Stimulated activated CD8-positive, alpha-beta memory T cell treated with anti-CD3 and anti-CD28 coated beads, Interleukin-12 subunit alpha, Interleukin-12 subunit beta, amount 100 ng/mL, for 1 hour (primary cell): ENCODE measurements around the gene TMEM270.
"Not testable (repeated sequence)": the region's sequence is repeated elsewhere in the genome, so short reads cannot be mapped to it uniquely, and the experiment has no call there.

Source experiments
- DNase-seq: peaks from one replicate; pipeline ENCODE4 v3.0.0-alpha.2; 2020; ENCODE audit warnings: low read depth

Gene TMEM270

DNA sequence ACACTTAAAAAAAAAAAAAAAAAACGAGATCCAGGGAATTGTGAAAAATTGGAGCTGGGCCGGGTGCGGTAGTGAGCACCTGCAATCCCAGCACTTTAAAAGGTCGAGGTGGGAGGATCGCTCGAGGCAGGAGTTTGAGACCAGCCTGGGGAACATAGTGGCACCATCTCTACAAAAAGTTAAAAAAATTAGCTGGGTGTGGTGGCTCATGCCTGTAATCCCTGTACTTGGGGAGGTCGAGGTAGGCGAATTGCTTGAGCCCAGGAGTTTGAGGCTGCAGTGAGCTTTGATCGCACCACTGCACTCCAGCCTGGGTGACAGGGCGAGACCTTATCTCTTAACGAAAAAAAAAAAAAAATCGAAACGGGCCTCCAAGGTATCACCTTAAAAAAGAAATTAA is 28.2 kb upstream of the TMEM270 start:
- no peak for DNase-seq

DNA sequence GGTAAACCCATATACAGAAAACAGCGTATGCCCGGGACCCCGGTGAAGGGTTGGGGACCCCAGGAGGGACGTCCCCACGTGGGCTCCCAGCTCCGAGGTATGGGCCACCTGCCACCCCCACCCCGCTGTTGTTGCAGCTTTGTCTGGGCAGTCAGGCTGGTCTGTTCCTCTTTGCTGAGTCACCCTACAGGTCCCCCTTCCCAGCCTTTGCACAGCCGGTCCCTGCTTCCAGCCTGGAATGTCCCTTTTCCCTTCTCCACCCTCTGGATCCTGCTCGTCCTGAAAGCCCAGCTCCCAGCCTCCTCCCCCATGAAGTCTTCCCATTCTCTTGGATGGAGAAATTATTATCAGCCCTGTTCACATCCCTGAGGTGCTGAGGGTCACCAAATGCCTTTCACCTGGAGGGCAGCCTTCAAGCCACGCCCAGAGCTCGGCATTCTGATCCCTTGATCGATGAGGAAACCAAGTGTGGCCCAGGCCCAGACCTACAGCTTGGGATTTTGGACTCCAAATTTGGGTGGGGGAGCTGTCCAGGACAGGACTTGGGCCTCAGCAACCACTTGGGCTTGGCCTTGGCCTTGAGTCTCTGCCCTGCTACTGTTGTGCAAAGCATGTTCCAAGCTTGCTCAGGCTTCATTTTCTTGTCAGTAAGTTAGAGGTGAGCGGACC is 27.6 kb upstream of the TMEM270 start:
- DNase-seq, result no peak

DNA sequence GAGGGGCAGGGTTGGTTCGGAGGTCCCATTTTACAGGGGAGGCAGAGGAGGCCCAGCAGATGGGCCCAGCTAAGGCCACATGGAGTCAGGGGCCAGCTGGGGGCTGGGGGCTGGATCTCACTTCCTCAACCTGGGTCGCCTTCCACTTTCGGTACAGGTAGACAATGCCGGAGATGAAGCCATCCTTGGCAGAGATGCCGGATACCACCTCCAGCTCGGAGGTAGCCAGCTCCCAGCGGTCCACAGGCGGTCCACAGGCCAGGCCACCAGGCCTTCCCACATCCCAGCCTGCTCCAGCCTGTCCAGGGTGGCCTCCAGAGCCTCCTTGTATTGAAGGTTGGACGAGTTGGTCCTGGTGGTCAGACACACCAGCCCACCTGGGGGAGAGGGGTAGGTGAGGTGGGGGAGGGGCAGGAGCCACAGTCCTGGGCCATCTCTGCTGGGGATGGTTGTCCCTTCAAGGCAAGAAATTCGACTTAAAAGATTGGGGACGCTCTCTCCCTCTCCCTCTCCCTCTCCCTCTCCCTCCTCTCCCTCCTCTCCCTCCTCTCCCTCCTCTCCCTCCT is 26.2 kb upstream of the TMEM270 start:
- no peak for DNase-seq

DNA sequence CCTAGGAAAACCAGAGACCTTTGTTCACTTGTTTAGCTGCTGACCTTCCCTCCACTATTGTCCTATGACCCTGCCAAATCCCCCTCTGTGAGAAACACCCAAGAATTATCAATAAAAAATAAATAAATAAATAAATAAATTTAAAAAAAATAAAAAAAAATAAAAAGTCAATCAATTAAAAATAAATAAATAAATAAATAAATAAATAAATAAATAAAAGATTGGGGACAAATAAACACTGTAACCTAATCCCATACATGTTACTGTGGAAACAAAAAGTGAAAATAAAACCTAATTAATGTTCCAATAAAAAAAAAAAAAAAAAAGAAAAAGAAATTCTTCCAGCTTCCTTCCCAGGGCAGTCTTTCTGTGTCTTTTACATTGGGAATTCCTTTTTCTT is 23.8 kb upstream of the TMEM270 start:
- DNase-seq, result not testable (repeated sequence)

DNA sequence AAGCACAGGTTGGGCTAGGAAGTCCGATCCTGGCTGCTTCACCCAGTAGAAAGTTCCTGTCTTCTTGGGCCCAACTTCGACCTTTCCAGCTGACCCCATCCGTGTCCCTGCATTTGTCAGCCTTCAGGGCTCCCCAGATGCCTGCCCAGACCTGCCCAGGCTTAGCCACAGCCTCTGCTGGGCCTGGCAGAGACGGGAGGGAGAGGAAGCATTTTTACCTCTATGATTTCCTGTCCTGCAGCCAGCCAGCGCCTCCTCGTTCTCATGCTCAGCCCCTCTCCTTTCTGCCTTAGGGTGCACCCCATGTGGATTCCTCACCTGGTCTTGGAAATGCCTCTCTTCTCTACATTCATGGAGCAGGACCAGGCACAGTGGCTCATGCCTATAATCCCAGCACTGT is 22.3 kb upstream of the TMEM270 start:
- DNase-seq, result no peak

DNA sequence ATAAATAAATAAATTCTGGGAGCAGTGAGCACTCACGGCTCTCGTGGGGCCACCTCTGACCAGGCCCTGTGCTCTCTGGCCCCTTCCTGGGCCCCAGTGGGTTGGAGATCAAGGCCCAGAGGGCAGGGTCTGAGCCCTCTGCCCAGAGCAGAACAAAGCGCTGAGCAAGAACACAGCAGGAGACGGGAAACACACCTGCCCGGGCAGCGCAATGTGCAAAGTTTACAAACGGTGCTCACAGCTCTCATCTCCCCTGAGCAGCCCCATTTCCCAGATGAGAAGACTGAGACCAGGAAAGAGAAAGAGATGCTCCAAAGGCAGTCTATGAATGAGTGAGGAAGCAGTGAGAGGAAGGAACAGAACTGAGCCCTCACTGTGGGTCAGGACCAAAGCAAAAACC is 21.7 kb upstream of the TMEM270 start:
- no peak for DNase-seq

DNA sequence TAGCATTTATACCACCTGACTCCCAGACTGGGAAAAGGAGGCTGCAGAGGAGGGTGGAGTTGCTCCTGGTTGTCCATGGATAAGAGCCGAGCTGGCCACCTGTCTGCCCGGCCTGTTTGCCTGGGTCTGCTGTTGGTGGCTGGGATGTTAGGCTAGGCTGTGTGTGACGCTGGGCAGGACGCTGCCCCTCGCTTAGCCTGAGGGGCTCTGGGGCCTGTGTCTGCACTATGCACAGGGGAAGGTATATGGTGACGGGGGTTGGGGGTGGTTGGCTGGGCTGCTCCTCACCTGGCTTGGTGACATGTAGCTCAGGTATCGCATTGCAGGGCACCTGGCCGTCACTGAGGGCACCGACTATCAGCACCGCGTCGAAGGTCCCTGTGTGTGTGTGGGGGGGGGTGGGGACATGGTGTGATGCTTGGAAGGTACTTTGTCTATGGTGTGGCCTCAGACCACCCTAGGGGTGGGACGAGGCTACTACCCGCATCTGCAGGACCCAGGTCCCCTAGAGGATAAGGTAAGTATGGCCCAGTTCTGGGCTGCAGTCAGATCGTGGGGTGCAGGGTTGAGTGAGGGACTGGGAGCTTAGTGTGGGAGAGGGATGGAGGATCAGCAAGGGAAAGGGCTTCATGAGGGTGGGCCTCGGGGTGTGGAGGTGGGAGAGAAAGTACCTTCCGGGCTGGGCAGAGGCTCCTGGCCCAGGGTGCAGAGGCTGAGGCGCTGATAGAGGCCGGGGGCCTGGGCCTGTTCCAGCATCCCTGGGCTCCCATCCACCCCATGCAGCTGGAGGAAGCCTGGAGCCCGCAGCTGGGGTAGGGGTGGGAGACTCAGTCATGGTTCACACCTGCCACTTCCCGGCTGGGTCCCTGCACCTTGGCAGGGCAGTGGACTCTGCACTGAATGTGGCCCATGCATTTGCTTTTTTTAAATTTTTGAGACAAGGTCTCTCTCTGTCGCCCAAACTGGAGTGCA is 20.9 kb upstream of the TMEM270 start:
- no peak for DNase-seq

DNA sequence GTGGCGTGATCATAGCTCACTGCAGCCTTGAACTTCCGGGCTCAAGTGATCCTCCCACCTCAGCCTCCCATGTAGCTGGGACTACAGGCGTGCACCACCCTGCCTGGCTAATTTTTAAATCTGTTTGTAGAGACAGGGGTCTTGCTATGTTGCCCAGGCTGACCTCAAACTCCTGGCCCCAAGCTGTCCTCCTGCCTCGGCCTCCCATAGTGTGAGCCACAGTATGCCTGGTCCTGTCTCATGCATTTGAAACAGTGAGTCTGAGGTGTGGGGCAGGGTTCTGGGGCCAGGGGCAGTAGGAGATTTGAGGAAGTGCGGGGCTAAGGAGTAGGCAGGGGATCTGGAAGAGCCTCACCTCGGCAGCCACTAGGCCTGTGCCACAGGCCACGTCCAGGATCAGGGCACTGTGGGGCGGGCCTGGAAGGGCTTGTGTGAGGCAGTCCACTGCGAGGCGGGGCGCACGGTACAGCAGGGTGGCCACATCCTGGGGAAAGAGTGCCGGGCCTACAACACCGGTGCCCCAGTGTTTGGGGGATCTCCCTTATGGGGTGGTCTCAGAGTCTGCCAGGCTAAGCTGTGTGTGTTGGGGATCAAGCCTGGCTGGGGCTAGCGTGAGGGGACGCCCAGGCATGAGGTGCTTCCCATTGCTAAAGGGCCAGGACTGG is 20.1 kb upstream of the TMEM270 start:
- no peak for DNase-seq

DNA sequence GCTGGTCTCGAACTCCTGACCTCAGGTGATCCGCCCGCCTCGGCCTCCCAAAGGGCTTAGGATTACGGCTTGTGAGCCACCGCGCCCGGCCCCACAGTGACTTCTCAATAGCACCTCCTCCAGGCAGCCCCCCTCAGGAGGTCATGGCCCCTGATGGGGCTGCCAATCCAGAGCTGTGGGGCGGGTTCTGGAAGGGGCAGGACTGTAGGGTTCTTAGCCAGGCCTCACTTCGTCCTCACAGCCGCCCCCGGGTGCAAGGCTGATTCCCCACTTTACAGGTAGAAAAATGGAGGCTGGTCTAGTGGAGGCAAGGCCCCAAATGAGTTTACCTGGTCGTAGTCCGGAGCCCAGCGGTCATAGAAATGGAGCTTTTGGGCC is 19.3 kb upstream of the TMEM270 start:
- no peak for DNase-seq

DNA sequence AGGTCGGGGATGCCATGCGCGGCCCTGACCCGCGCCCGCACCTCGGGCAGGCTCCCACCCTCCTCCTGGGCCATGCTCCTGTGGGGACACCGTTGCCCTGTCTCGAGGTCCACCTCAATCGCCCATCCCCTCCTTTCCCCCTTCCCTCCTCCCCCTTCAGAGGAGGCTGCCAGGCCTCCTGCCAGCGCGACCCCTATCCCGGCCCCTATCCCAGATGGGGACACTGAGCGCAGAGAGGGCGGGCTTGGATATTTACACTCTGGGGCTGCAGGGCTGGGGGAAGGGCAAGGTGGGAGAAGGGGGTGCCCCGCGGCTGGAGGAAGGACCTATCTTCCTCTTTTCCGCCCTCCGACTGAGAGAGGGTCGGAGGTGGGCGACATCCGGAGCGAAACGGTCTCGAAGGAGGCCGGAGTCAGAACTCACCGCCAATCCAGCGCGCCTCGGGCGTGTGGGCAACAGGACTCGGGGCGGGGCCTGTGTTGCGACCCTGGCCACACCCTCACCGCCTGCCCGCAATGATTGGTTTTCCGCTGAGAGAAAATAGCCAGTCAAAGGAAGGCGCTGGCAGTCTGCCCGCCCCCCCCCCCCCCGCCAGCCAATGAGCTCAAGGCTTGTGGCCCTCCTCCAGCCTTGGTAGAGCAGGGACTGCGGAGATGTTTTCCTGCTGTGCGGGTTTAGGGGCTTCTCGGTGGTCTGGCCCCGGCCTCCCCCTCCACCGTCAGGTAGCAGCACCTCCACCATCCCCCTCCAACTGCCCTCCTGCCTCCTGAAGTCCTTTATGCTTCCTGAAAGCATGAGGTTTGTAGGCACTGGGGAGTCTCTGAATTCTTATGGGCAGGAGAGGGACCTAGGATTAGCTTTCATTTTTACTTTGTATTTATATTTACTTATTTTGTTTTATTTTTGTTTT is 18.6 kb upstream of the TMEM270 start, which contains the start of gene METTL27:
TSS of gene METTL27 (minus strand) at position 450 of the 910 bp plus-strand sequence. CDS start at position 74, 376 bp downstream.
- peak; percentile 79 for DNase-seq

DNA sequence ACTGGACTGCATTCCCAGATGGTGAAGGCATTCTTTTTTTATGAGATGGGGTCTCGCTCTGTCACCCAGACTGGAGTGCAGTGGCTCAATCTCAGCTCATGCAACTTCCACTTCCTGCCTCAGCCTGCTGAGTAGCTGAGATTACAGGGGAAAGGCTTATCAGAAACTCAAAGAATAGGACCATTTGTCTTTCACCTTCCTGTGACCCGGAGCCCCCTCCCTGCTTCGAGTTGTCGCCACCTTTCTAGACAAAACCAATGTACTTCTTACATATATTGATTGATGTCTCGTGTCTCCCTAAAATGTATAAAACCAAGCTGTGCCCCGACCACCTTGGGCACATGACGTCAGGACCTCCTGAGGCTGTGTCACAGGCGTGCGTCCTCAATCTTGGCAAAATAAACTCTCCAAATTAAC is 16.8 kb upstream of the TMEM270 start:
- no peak for DNase-seq

DNA sequence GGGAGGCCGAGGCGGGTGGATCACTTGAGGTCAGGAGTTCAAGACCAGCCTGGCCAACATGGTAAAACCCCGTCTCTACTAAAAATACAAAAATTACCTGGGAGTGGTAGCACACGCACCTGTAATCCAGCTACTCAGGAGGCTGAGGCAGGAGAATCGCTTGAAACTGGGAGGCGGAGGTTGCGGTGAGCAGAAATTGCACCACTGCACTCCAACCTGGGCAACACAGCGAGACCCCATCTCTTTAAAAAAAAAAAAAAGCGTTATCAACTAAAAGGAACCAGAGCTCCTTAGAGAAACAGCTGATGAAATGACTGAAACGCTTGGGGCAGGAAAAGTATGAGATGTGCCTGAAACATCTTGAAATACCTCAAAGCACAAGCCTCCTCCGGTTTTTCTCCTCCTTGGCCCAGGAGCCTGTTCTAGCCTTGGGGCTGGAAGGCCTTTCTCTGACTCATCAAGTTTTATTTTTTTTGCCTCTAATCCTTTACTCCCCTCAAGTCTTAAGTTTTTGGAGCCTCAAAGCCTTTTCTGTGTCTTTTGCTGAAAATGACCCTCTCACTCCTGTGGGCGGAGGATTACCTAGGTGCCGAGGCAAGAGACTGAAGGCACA is 16.0 kb upstream of the TMEM270 start:
- DNase-seq, result no peak

DNA sequence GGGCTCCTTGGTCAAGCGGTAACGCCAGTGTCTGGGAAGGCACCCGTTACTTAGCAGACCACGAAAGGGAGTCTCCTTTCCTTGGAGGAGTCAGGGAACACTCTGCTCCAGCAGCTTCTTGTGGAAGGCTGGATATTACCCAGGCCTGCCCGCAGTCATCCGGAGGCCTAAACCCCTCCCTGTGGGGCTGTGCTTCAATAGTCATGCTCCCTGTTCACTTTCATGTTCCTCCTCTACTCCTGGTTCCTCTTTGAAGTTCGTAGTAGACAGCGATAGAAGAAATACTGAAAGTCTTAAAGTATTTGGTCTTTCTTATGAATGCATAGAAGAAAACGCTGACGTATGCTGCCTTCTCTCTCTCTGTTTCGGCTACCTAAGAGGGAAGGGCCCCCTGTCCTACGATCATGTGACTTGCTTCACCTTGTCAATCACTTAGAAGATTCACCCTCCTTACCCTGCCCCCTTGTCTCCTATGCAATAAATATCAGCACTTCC is 15.2 kb upstream of the TMEM270 start:
- DNase-seq, result not testable (repeated sequence)

DNA sequence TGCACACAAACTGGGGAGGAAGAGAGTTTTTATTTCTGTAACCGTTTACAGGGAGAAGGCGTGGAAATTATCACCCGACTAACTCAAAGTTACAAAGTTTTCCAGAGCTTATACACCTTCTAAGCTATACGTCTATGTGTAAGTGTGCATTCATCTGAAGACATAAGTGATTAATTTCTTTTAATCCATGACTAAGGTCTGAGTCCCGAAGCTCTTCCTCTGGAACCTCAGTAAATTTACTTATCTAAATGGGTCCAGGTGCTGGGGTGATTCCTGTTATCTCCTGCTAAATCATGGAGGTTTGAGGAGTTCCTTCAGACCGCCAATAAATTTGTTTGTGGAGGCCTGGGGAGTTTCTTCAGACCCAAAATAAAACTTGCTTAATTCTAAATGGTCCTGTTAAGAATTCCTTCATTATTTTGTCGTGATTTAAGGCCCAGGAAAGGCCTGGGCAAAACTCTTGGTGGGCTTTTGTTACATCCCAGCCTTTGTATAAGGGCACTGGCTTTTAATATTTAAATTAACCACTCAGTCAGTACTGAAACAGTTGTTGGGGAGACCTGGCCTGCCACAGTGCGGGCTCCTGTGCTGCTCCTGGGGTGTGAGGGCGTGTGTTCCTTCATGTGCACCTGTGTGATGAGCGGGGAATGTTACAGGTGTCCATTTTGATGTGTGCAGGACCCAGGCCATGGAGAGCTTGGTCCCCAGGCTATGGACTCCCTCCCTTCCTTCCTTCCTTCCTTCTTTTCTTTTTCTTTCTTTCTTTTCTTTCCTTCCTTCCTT is 12.8 kb upstream of the TMEM270 start:
- no peak for DNase-seq

DNA sequence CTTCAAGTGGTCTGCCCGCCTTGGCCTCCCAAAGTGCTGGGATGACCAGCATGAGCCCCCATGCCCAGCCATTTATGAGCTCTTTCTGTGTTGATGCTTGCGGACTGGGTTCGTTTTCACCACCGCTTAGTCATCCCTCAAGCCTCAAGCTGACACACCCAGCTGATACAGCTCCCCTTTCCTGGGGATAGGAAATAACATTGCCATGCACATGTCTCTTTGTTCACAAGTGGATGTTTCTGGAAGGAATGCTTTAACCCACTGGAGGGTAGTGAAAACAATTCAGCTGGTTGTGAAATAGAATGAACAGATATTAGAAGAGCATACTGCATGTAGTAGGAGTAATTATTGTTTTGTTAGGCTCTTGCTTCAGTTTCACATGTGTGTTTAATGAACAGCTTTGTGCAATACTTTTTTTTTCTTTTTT is 10.2 kb upstream of the TMEM270 start:
- no peak for DNase-seq

DNA sequence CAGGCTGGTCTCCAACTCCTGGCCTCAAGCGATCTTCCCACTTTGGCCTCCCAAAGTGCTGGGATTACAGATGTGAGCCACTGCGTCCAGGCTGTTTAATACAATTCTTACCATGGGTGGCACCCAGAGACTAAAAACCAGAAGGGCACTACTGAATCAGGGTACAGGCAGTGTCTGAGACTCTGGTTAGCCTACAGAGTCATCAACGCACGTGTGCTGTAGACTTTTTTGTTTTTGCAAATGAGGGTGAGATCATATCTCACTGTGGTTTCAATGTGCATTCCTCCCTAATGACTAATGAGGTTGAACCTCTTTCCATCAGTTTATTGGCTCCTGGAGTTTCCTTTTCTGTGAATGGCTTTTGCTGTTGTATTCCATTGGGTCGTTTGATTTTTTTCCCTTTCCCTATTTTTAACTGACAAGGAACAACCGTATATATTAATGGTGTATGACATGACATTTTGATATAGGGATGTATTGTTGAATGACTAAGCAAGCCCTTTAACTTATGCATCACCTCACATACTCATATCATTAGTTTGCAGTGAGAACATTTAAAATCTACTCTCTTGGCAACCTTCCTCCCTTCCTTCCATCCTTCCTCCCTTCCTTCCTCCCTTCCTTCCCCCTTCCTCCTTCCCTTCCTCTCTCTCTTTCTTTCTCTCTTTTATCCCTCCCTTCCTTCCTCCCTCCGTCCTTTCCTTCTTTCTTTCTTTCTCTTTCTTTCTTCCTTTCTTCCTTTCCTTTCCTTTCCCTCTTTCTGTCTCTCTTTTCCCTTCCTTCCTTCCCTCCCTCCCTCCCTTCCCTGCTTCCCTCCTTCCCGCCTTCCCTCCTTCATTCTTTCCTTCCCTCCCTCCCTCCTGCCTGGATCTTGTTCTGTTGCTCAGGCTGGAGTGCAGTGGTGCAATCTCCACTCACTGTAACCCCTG is 9.3 kb upstream of the TMEM270 start:
- DNase-seq, result no peak

DNA sequence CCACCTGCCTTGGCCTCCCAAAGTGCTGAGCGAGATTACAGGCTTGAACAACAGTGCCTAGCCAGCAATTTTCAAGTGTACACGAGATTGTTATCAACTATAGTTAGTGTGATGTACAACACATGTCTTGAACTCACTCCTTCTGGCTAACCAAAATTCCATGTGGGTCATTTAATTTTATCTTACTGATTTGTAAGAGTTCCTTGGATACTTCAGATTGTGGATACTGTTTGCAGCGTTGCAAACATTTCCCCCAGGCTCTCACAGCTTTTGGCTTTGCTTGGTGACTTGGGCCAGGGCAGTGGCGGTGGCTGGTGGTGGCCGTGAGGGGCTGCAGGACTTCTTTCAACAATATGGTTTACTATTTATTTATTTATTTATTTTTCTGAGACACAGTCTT is 8.5 kb upstream of the TMEM270 start:
- DNase-seq, result no peak

DNA sequence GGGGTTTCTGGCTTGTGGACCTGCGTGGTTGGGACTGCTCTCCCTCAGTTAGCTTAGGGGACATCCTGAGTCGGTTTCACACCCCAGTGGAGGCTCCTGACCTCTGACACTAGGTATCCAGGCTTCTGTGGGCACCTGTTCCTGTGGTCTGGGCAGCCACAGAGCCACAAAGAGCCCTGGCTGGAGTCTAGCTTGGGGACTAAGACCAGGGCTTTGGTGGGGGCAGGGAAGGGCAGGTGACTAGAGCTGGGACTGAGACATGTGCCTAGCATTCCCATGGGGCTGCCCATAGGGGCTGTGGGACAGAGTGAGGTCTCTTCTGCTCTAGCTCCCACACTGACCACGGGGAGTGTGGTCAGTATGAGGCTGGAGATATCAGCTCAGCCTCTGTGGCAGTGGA is 4.0 kb upstream of the TMEM270 start:
- no peak for DNase-seq

DNA sequence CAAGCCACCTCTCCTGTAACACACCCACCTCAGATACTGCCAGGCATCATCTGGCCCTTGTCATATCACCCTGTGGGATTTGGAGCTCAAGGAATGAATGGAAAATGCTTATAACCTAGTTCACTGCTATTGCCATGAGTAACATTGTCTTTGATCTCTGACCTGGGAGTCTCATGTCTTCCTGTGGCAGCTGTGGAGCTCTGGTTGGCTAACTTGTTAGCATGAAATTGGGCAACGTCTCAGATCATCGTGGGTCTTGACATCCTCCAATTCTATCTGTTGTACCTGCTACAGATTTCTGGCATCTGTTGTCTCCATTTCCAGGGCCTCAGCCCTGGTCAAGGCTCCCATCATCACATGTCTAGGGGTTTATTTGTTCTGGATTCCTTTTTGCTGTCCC is 2.2 kb upstream of the TMEM270 start:
- DNase-seq, result no peak
